Suprapubic skin (tissue), 4 donors: Measurements from ENCODE around the gene RNF19B. TPM values are rescaled to one million over a fixed set of nuclear protein-coding genes. Genes with fewer than 3 reads are reported as not detected.
"Not testable (repeated sequence)": the region's sequence is repeated elsewhere in the genome, so short reads cannot be mapped to it uniquely, and the experiment has no call there.

Experiments used
- DNase-seq, 2 donors: peaks; one replicate each; pipeline ENCODE4 v3.0.0-alpha.2; 2019; ENCODE audit warnings: low spot score in 2 of 2
- H3K27ac ChIP-seq: fragments of 200-600 bp; sonication (generic); one replicate; pipeline ENCODE4 v1.5.1; 2019
- H3K27me3 ChIP-seq: fragments of 200-600 bp; sonication (generic); one replicate; pipeline ENCODE4 v1.5.1; 2019
- H3K36me3 ChIP-seq: fragments of 200-600 bp; sonication (generic); one replicate; pipeline ENCODE4 v1.5.1; 2019
- H3K4me1 ChIP-seq: fragments of 200-600 bp; sonication (generic); one replicate; pipeline ENCODE4 v1.5.1; 2019
- H3K4me3 ChIP-seq: fragments of 200-600 bp; sonication (generic); one replicate; pipeline ENCODE4 v1.5.1; 2019; ENCODE audit warnings: mild to moderate bottlenecking
- H3K9me3 ChIP-seq: fragments of 200-600 bp; sonication (generic); one replicate; pipeline ENCODE4 v1.5.1; 2019
- CTCF ChIP-seq, 2 donors: fragments of 200-600 bp in 1 of 2; fragments of 450-650 bp in 1 of 2; sonication (generic) in 1 of 2; IDR thresholded peaks; one replicate each; pipeline ENCODE4 v1.5.1; 2016 to 2019; ENCODE audit warnings: antibody characterized with exemption in 2 of 2, mild to moderate bottlenecking in 1 of 2, moderate library complexity in 1 of 2
- EP300 ChIP-seq: sonication (generic); formaldehyde crosslinking; IDR thresholded peaks from one replicate; pipeline ENCODE4 v1.6.1; 2017; ENCODE audit warnings: antibody characterized with exemption
- POLR2A ChIP-seq, 2 donors: fragments of 450-650 bp; IDR thresholded peaks; one replicate each; pipeline ENCODE4 v1.6.1; 2017; ENCODE audit warnings: antibody characterized with exemption in 2 of 2, mild to moderate bottlenecking in 2 of 2, moderate library complexity in 2 of 2
- POLR2AphosphoS5 ChIP-seq, 3 donors: sonication (generic); formaldehyde crosslinking; IDR thresholded peaks; one replicate each; pipeline ENCODE4 v1.6.1; 2017; ENCODE audit warnings: antibody characterized with exemption in 3 of 3
- WGBS: methylation state at CpG from one replicate; pipeline ENCODE4 v1.1.5; 2018; 5-methylcytosine and 5-hydroxymethylcytosine counted together
- total RNA-seq, 4 donors: library from RNA; depleted of rRNA; stranded (reverse); fragments of >200 nt; gene quantifications; one replicate each; pipeline ENCODE4 v1.1.0, GENCODE V29; 2016

The RNF19B gene
- total RNA-seq, 4 donors from 2014 or later: 33.1 to 55.5 (median 43.0) TPM

- H3K4me1 ChIP-seq: peaks cover 25% of the 10 kb centered on the region
- no peaks in the 10 kb centered on the region for H3K27me3 ChIP-seq
- no peak overlapping the region for H3K4me3 ChIP-seq
- DNase-seq: no peak
- no peak for TF ChIP-seq POLR2A (IDR thresholded peaks at IDR 0.05)
- no peak for TF ChIP-seq POLR2AphosphoS5 (IDR thresholded peaks at IDR 0.05)
- TF ChIP-seq EP300: no peak
- no peak for TF ChIP-seq CTCF (IDR thresholded peaks at IDR 0.05)
- H3K27ac ChIP-seq: no peak overlapping the region
- no peaks in the 10 kb centered on the region for H3K9me3 ChIP-seq
- 76% methylated on average over 4 of the region's 4 CpGs for WGBS
- H3K36me3 ChIP-seq: no peaks in the 10 kb centered on the region
Observed at GRCh38 chr1:32977546-32978087, 13.0 kb upstream of the RNF19B start.

- not testable (repeated sequence) for H3K4me3 ChIP-seq, H3K27ac ChIP-seq, H3K36me3 ChIP-seq, DNase-seq, H3K27me3 ChIP-seq, H3K9me3 ChIP-seq
- H3K4me1 ChIP-seq: peaks cover 11% of the 10 kb centered on the region
- 95% methylated on average over 15 of the region's 30 CpGs for WGBS
Observed at GRCh38 chr1:32975055-32975454, 10.4 kb upstream of the RNF19B start.

DNA sequence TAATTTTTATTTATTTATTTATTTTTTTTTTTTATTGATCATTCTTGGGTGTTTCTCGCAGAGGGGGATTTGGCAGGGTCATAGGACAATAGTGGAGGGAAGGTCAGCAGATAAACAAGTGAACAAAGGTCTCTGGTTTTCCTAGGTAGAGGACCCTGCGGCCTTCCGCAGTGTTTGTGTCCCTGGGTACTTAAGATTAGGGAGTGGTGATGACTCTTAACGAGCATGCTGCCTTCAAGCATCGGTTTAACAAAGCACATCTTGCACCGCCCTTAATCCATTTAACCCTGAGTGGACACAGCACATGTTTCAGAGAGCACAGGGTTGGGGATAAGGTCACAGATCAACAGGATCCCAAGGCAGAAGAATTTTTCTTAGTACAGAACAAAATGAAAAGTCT is 8.8 kb upstream of the RNF19B start:
- 25% methylated on average over 6 of the region's 6 CpGs for WGBS
- H3K27me3 ChIP-seq, DNase-seq, H3K36me3 ChIP-seq, H3K9me3 ChIP-seq: not testable (repeated sequence)
- H3K27ac ChIP-seq: peak overlapping the region; percentile 18
- H3K4me1 ChIP-seq: peaks cover 11% of the 10 kb centered on the region
- H3K4me3 ChIP-seq: peak overlapping the region; percentile 64

DNA sequence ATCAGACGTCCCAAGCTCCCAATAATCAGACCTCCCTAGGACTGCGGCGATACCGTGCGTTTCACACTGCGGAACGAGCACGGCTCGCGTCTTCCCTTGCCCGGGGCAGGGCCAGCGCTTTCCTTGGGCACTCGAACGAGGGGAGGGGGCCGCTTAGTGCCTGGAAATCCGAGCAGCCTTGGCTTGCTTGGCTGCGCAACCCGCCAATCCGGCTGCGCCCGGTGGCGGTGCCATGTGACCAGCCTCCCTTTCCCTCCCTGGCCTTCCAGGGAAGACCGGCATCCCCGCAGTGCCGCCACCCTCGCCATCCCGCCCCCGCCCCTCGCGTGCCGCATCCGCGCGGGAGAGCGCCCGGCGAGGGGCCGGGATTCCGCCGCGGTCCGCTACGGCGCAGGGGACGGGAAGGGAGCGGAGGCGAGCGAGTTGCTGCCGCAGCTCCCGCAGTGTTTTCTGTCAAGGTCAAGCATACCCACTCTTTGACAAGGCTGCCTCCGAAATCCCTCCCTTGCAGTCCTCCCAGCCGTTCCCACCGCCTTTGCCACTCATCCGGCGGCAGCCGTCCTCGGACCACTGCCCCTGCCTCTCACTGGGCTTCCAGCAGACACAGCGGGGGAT is 8.3 kb upstream of the RNF19B start:
- Histone ChIP-seq H3K27me3 (no peaks in the 10 kb centered on the region), H3K27ac (peak overlapping the region; percentile 18), H3K9me3 (no peaks in the 10 kb centered on the region), H3K36me3 (no peaks in the 10 kb centered on the region), H3K4me3 (peak overlapping the region; percentile 64), H3K4me1 (peaks cover 11% of the 10 kb centered on the region)
- WGBS: under 1% methylated on average over 35 of the region's 58 CpGs
- DNase-seq: no peak
- TF ChIP-seq CTCF (IDR thresholded peaks at IDR 0.05) (no peak), EP300 (no peak), POLR2AphosphoS5 (IDR thresholded peaks at IDR 0.05) (peak in 1 of 3 donors; percentile 2), POLR2A (IDR thresholded peaks at IDR 0.05) (no peak)

DNA sequence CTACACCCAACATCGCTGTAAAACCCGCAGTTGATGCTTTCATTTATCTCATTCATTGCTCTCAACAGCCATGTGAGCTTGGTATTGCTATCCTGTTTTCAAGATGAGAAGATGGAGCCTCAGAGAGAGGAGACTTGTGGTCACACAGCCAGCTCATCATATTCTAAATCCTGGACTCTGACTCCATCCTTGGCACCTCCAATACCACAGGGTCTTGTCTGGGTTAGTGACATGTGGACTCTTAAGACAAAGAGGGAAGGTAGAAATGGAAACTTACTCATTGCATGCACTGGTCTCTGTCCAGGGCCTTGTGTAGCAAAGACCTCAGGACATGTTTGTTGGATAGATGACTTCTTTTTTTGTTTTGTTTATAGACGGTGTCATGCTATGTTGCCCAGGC is 7.0 kb upstream of the RNF19B start:
- DNase-seq: no peak
- Histone ChIP-seq H3K36me3 (no peaks in the 10 kb centered on the region), H3K4me1 (peaks cover 11% of the 10 kb centered on the region), H3K4me3 (no peak overlapping the region), H3K27me3 (no peaks in the 10 kb centered on the region), H3K9me3 (no peaks in the 10 kb centered on the region), H3K27ac (no peak overlapping the region)
- TF ChIP-seq POLR2AphosphoS5 (IDR thresholded peaks at IDR 0.05): no peak
- TF ChIP-seq CTCF (IDR thresholded peaks at IDR 0.05): no peak
- no peak for TF ChIP-seq POLR2A (IDR thresholded peaks at IDR 0.05)
- TF ChIP-seq EP300: no peak
- 94% methylated on average over 3 of the region's 3 CpGs for WGBS

- no peak for DNase-seq
- Histone ChIP-seq H3K27me3 (no peaks in the 10 kb centered on the region), H3K9me3 (no peaks in the 10 kb centered on the region), H3K27ac (no peak overlapping the region), H3K36me3 (no peaks in the 10 kb centered on the region), H3K4me3 (no peak overlapping the region), H3K4me1 (peaks cover 11% of the 10 kb centered on the region)
- TF ChIP-seq CTCF (IDR thresholded peaks at IDR 0.05) (no peak), POLR2AphosphoS5 (IDR thresholded peaks at IDR 0.05) (no peak), EP300 (no peak), POLR2A (IDR thresholded peaks at IDR 0.05) (no peak)
- 77% methylated on average over 1 of the region's 1 CpG for WGBS
Observed at GRCh38 chr1:32971156-32971555, 6.5 kb upstream of the RNF19B start.
